PC-3 (cell line): ENCODE results near the gene PPIL4.

Source experiments
- CTCF ChIP-seq: fragments of 300-600 bp; sonication (generic); conservative IDR thresholded peaks from 2 replicates; pipeline ENCODE4 v1.5.1; 2017; ENCODE audit warnings: antibody characterized with exemption, low read depth, mild to moderate bottlenecking, low read length
- EZH2 ChIP-seq: fragments of 300-600 bp; sonication (generic); IDR thresholded peaks from one replicate; pipeline ENCODE4 v1.6.1; 2017; ENCODE audit warnings: antibody characterized with exemption, mild to moderate bottlenecking, low read length; ENCODE audit not compliant: unreplicated experiment
- EZH2phosphoT487 ChIP-seq: fragments of 300-600 bp; sonication (generic); IDR thresholded peaks from 2 replicates; pipeline ENCODE4 v1.6.1; 2018; ENCODE audit warnings: mild to moderate bottlenecking, antibody characterized with exemption, low read length, borderline replicate concordance

- TF ChIP-seq CTCF (peak; percentile 71), EZH2phosphoT487 (no peak), EZH2 (no peak)
Measured at GRCh38 chr6:149565527-149566409, 19.9 kb upstream of the PPIL4 start, which contains the start of gene GINM1.
